GM12865 (cell line): ENCODE results near the gene SERPIND1.
"Not testable (repeated sequence)": the region's sequence is repeated elsewhere in the genome, so short reads cannot be mapped to it uniquely, and the experiment has no call there.

Experiments
- DNase-seq: peaks from one replicate; pipeline ENCODE4 v3.0.0; 2010; ENCODE audit warnings: low read depth
- H3K4me3 ChIP-seq: 2 replicates; pipeline ENCODE4 v1.5.1; 2011; ENCODE audit warnings: mild to moderate bottlenecking, low read depth, low read length, control low read depth
- CTCF ChIP-seq: IDR thresholded peaks from 2 replicates; pipeline ENCODE4 v1.5.1; 2011; ENCODE audit warnings: low read length, control low read depth, low read depth, inconsistent platforms; ENCODE audit not compliant: insufficient read depth; ENCODE audit errors: missing control alignments

The SERPIND1 gene

GRCh38 chr22:20763630-20764470 lies 10.1 kb upstream of the SERPIND1 start:
- H3K4me3 ChIP-seq: no peak overlapping the region
- no peak for TF ChIP-seq CTCF
- DNase-seq: no peak

GRCh38 chr22:20764471-20764720 lies 9.5 kb upstream of the SERPIND1 start:
- H3K4me3 ChIP-seq: no peak overlapping the region
- no peak for TF ChIP-seq CTCF
- DNase-seq: no peak

GRCh38 chr22:20764729-20765128 lies 9.2 kb upstream of the SERPIND1 start:
- no peak for TF ChIP-seq CTCF
- H3K4me3 ChIP-seq: no peak overlapping the region
- no peak for DNase-seq

GRCh38 chr22:20765938-20766337 lies 8.0 kb upstream of the SERPIND1 start:
- H3K4me3 ChIP-seq: no peak overlapping the region
- TF ChIP-seq CTCF: no peak
- no peak for DNase-seq

GRCh38 chr22:20766530-20766929 lies 7.4 kb upstream of the SERPIND1 start:
- TF ChIP-seq CTCF: no peak
- DNase-seq: no peak
- H3K4me3 ChIP-seq: no peak overlapping the region

- not testable (repeated sequence) for H3K4me3 ChIP-seq, DNase-seq
Observed at GRCh38 chr22:20769496-20769826, 4.5 kb upstream of the SERPIND1 start.

GRCh38 chr22:20771918-20772625 lies 1.8 kb upstream of the SERPIND1 start:
- no peak overlapping the region for H3K4me3 ChIP-seq
- no peak for TF ChIP-seq CTCF
- DNase-seq: no peak
